ENCODE results near the gene TENT4B. TPM values are rescaled to one million over a fixed set of nuclear protein-coding genes. Genes with fewer than 3 reads are reported as not detected.

TENT4B gene
- total RNA-seq, 1 donor from 2014 or later, result 9.6 TPM

DNA sequence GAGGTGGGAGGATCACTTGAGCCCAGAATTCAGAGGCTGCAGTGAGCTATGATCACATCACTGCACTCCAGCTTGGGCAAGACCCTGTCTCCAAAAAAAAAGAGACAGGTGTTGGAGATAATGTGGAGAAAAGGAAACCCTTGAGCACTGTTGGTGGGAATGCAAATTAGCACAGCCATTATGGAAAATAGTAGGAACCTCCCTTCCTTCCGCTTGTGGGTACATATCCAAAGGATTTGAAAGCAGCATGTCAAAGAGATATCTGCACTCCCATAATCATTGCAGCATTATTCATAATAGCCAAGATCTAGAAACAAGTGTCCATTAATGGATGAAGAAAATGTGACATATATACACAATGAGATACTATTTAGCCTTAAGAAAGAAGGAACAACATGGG lies 103.5 kb downstream of the TENT4B start:
- Mint-ChIP-seq H3K4me3 (ENCODE audit: unreplicated experiment) (no peak overlapping the region), H3K27me3 (ENCODE audit: unreplicated experiment) (peaks cover 35% of the 10 kb centered on the region), H3K36me3 (ENCODE audit: unreplicated experiment) (peaks cover 6% of the 10 kb centered on the region), H3K9me3 (ENCODE audit: unreplicated experiment) (peaks cover 4% of the 10 kb centered on the region), H3K27ac (ENCODE audit: unreplicated experiment) (no peak overlapping the region), H3K4me1 (ENCODE audit: unreplicated experiment) (peaks cover 32% of the 10 kb centered on the region)
- no peak for DNase-seq (ENCODE audit: extremely low spot score, unreplicated experiment)
- TF ChIP-seq, protein P1, sequence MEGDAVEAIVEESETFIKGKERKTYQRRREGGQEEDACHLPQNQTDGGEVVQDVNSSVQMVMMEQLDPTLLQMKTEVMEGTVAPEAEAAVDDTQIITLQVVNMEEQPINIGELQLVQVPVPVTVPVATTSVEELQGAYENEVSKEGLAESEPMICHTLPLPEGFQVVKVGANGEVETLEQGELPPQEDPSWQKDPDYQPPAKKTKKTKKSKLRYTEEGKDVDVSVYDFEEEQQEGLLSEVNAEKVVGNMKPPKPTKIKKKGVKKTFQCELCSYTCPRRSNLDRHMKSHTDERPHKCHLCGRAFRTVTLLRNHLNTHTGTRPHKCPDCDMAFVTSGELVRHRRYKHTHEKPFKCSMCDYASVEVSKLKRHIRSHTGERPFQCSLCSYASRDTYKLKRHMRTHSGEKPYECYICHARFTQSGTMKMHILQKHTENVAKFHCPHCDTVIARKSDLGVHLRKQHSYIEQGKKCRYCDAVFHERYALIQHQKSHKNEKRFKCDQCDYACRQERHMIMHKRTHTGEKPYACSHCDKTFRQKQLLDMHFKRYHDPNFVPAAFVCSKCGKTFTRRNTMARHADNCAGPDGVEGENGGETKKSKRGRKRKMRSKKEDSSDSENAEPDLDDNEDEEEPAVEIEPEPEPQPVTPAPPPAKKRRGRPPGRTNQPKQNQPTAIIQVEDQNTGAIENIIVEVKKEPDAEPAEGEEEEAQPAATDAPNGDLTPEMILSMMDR (IDR thresholded peaks at IDR 0.05), result no peak

DNA sequence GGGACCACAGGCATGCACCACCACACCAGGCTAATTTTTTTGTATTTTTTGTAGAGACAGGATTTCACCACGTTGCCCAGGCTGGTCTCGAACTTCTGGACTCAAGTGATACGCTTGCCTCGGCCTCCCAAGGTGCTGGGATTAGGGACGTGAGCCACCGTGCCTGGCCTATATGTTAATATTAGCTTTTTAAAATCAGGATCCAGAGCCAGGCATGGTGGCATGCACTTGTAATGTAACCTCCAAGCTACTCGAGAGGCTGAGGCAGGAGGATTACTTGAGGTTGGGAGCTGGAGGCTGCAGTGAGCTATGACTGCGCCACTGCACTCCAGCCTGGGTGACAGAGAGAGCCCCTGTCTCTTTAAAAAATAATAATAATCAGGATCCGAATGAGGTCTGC lies 104.8 kb downstream of the TENT4B start:
- Mint-ChIP-seq H3K4me1 (ENCODE audit: unreplicated experiment) (peaks cover 21% of the 10 kb centered on the region), H3K27ac (ENCODE audit: unreplicated experiment) (no peak overlapping the region)

DNA sequence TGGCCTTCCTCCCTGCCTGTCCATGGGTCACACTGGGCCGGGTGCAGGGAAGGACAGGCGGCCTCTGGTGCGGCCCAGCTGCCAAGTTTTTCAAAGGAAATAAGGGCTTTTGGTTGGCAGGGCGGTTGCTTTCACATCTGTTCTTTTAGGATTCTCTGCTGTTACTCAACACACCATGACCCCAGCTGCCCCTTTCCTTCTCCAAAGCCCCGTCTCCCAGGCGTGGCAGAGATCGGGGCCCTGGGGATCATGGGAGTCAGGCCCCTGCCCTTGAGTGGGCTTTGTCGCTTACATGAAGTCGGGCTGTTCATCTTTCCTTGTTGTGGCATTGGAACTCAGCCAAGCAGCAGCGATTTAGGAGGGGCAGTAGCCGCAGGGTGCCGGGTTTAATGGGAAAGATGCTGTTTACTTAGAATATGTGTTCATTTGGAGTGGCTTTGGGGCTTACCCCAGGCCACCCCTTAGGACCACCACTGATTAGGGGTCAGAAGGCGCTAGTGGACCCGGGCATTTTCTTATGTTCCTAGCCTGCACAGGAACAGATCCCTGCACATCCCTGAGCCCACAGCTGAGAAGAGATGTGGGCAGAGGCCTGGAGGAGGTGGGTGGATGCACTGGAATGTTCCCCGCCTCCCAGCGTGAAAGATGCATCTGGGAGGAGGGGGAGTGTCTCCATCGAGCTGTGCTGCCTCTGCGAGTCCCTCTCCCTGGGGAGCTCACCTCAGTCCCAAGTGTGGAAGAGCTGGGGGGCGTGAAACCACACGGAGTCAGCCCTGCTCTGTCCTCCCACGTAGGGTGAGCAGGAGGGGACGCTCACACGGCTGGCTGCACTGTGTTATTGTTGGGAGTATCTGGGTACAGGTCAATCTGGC lies 106.5 kb downstream of the TENT4B start:
- TF ChIP-seq, protein P1 (IDR thresholded peaks at IDR 0.05), result no peak
- peaks cover 16% of the 10 kb centered on the region for H3K27me3 Mint-ChIP-seq (ENCODE audit: unreplicated experiment)
- H3K36me3 Mint-ChIP-seq (ENCODE audit: unreplicated experiment), result peaks cover 3% of the 10 kb centered on the region
- peak; percentile 80 for DNase-seq (ENCODE audit: extremely low spot score, unreplicated experiment)
- H3K4me1 Mint-ChIP-seq (ENCODE audit: unreplicated experiment), result peaks cover 17% of the 10 kb centered on the region
- H3K9me3 Mint-ChIP-seq (ENCODE audit: unreplicated experiment), result peaks cover 6% of the 10 kb centered on the region
- peak overlapping the region; percentile 85 for H3K27ac Mint-ChIP-seq (ENCODE audit: unreplicated experiment)
- no peak overlapping the region for H3K4me3 Mint-ChIP-seq (ENCODE audit: unreplicated experiment)

More for the DNA sequence above, 104.8 kb downstream of the TENT4B start:
- Mint-ChIP-seq H3K36me3 (ENCODE audit: unreplicated experiment) (peaks cover 6% of the 10 kb centered on the region), H3K4me3 (ENCODE audit: unreplicated experiment) (no peak overlapping the region), H3K9me3 (ENCODE audit: unreplicated experiment) (peaks cover 4% of the 10 kb centered on the region), H3K27me3 (ENCODE audit: unreplicated experiment) (peaks cover 30% of the 10 kb centered on the region)
- TF ChIP-seq, protein P1 (IDR thresholded peaks at IDR 0.05), result no peak
- peak; percentile 48 for DNase-seq (ENCODE audit: extremely low spot score, unreplicated experiment)

DNA sequence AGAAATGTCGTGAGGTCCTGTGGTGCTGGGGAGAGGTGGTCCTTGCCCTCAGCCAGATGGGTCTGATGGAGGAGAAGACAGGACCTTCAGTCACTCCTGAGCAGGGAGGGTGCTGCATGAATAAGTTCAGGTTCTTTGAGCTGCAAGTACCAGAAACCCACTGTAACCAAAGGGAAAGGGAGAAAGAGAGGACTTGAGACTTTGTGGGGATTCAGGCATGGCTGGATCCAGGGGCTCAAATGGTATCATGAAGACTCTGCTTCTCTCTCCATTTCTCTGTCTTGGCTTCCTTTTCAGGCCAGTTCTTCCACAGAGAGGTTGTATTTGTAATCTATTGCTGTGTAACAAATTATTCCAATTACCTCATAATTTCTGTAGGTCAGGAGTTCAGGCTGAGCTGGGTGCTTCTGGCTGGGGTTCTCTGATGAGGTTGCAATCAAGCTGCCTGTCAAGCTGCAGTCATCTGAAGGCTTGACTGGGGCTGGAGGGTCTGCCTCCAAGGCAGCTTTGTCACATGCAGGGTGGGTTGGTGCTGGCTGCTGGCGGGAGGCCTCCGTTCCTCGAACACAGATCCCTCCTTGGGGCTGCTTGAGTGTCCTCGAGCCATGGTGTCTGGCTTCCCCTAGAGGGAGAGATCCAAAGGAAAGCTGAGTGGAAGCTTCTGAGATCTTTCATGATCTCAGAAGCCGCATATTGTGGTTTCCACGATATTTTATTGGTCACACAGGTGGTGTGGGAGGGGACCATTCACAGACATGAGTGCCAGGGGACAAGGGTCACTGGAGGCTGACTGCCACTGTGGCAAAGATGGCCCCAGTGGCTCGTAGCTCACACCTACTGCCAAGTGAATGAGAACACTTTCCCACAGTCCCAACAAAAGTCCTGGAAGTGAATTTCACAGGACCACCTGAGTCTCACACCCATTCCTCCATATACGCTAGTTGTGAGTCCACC lies 107.4 kb downstream of the TENT4B start:
- H3K9me3 Mint-ChIP-seq (ENCODE audit: unreplicated experiment), result peaks cover 7% of the 10 kb centered on the region
- peaks cover 13% of the 10 kb centered on the region for H3K27me3 Mint-ChIP-seq (ENCODE audit: unreplicated experiment)
- H3K27ac Mint-ChIP-seq (ENCODE audit: unreplicated experiment), result peak overlapping the region; percentile 85
- TF ChIP-seq, protein P1 (IDR thresholded peaks at IDR 0.05), result no peak
- peaks cover 19% of the 10 kb centered on the region for H3K4me1 Mint-ChIP-seq (ENCODE audit: unreplicated experiment)
- H3K4me3 Mint-ChIP-seq (ENCODE audit: unreplicated experiment), result no peak overlapping the region
- DNase-seq (ENCODE audit: extremely low spot score, unreplicated experiment), result no peak
- peaks cover 3% of the 10 kb centered on the region for H3K36me3 Mint-ChIP-seq (ENCODE audit: unreplicated experiment)
